Head of caudate nucleus (tissue), 42 donors: ENCODE measurements around the gene TTLL10.

Source experiments
- DNase-seq, 42 donors: peaks; one replicate each; pipeline versions ENCODE4 v3.0.0 to v3.0.0-alpha.2; 2020 to 2021; ENCODE audit warnings: mixed read lengths in 7 of 42
- intact Hi-C: fragments of 100-400 bp; cut with DNase I; formaldehyde crosslinking; loops from one replicate; pipeline ENCODE4 v1.15.0; 2022

The TTLL10 gene

GRCh38 chr1:1198423-1199140 lies 24.9 kb downstream of the TTLL10 start:
- DNase-seq: no peak

GRCh38 chr1:1199141-1199960 lies 25.7 kb downstream of the TTLL10 start:
- DNase-seq: no peak
- intact Hi-C loops: no loop called here

More at GRCh38 chr1:1198423-1199140, 24.9 kb downstream of the TTLL10 start:
- intact Hi-C loops: no loop called here

- no peak for DNase-seq
- intact Hi-C loops: no loop called here
These were observed 26.5 kb downstream of the TTLL10 start for GRCh38 chr1:1199961-1200875.

- intact Hi-C loops: no loop called here
- DNase-seq: peak in 41 of 42 donors; percentile 41 to 88 (median 73)
These were observed 27.5 kb downstream of the TTLL10 start for GRCh38 chr1:1200876-1201810.

GRCh38 chr1:1202831-1203560 lies 29.3 kb downstream of the TTLL10 start:
- intact Hi-C loops: no loop called here
- no peak for DNase-seq

- no peak for DNase-seq
- intact Hi-C loops: no loop called here
These were observed 30.1 kb downstream of the TTLL10 start for GRCh38 chr1:1203561-1204424.

DNA sequence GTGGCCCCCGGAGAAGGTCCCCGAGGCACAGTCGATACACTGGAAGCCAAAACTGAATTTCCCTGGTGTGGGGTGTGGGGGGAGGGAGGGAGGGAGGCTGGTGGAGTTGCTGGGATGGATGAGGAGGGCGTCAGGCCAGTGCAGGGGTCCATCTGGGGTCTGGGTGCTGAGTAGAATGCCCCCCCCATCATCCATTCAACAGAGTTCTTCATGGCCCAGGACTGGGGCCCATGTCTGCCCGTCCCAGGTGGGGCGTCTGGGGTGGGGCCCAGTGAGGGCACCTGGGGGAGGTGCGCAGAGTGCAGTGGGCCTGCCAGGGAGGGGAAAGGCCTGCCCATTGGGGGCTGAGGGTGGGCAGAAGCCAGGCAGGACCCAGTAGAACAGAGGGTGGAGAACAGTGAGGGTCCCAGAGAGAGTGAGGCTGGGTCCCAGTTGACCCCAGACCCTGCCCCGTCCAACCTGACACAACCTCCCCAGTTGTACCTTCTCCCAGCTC lies 30.8 kb downstream of the TTLL10 start:
- intact Hi-C loops: no loop called here
- DNase-seq: no peak

DNA sequence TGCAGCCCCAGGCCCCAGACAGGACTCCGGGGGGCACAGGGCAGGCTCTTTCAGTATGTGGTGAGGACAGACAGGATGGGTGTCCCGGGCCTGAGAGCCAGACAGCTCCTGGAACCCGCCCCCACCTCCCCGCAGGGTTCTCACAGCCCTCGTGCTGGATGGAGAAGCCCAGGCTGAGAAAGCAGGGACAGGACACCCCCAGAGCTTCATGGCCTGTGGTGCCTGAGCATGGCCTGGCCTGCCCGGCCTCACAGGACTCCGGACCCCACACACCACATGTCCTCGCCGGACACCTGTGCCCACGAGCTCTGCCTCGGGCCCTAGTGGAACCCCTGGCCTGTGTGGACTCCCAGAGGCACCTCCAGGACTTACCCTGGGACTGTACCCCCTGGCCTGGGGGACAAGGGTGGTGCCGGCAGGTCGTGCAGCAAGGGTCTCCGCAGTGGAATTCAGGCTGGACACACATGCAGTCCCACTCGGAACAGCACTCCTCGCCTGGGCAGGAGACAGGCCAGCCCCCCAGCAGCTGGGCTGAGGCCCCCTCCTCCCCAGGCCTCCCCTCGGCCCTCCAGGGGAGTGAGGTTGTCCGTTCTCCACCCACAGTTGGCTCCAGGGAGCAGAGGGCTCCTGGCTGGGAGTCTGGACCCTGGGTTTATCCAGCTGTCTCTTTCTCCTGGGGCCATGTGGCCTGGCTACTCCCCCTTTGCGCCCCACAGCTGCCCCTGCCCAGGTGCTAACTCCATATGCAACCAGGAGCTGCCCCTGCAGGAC lies 31.5 kb downstream of the TTLL10 start:
- intact Hi-C loops: no loop called here
- no peak for DNase-seq

DNA sequence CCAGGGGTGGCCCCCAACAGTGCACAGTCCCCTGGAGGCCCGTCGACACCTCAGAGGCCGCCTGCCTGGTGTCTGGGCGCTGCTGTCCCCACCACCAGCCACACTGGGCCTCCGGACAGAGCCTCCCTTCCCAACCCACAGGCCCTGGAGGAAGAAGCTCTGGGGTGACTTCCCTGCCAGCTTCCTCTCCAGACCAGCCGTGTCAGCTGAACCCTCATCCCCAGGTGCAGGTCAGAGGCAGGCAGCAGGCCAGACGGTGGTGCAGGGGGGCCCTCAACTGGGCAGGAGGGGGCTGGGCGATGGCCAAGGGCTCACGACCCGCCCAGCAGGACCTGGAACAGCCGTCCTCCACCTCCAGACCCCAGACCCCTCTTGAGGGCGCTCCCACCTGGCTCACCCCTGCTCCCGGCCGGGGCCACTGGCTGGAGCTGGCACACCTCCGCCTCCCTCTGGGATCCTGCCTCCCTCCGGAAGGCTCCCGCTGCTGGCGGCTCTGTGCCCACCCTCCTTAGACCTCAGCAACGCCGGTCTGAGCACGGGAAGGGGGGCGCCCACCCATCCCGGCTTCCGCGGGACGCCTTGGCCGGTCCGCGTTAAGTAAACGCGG lies 32.2 kb downstream of the TTLL10 start:
- peak in 1 of 42 donors; percentile 1 for DNase-seq
- intact Hi-C loops: no loop called here

DNA sequence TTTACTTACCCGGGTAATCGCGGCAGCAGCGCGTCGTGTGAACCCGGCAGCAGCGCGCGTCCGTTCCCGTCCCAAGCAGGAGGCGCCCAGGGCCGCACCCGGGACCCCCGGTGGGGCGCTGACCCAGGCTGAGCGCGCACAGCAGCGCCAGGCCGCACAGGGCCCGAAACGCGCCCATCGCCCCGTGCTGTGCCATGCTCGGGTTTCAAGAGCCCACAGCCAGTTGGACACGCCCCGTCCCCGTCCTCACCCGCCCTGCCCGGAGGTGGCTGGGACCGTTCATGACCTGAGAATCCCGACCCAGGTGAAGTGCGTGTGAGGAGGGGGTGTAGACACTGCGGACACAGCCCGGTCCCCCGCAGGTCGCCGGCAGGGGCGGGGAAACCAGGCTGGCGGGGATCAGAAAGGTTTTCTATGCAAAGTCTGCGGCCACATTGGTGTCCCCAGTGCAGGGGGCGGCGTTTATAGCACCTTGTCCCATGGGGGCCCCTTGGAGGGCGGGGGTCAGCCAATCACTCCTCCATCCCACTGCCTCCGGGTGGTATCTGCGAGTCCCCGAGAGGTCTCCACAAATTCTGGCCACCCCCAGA lies 32.8 kb downstream of the TTLL10 start, which contains the start of gene TNFRSF18:
Gene TNFRSF18 (minus strand): TSS at position 217 of the 590 bp plus-strand sequence. CDS start 21 bp downstream, at position 196.
- intact Hi-C loops: no loop called here
- DNase-seq: peak in 1 of 42 donors; percentile 1

DNA sequence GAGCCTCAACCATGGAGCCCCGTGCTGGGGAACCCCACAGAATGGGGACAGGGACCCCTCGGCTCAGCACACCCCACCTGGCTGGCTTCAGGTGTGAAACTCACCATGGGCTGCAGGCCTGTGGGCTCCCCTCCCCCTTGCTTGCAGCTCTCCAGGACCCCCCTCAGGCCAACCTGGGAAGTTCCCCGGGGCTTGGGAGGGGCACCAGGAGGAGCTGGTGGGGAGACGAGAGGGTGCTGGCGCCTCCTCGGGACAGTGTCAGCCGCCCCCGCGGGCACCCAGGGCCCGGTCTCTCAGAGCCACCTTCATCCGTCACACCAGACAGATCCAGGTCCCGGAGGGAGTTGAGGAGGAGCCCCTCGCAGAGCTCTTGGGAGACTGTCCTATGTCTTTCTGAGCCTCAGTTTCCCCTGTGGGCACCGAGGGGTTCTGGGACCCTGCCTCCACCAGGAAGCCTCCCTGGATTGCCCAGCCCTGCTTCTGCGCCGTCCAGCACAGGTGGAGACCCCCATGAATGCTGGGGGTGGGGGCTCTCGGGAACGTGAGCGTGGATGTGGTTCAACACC lies 33.4 kb downstream of the TTLL10 start:
- intact Hi-C loops: no loop called here

GRCh38 chr1:1207571-1207892 lies 33.9 kb downstream of the TTLL10 start:
- no peak for DNase-seq
- intact Hi-C loops: no loop called here

More for the DNA sequence above, 33.4 kb downstream of the TTLL10 start:
- DNase-seq: no peak

GRCh38 chr1:1208713-1209433 lies 35.2 kb downstream of the TTLL10 start:
- DNase-seq: peak in 1 of 42 donors; percentile 1
- intact Hi-C loops: no loop called here
